K562 (cell line): ENCODE results near the gene APOM. TPM values are rescaled to one million over a fixed set of nuclear protein-coding genes. Genes with fewer than 3 reads are reported as not detected.

Experiments used
- ARHGAP35 ChIP-seq: fragments of 450-650 bp; IDR thresholded peaks from 2 replicates; pipeline ENCODE4 v1.6.1; 2018; ENCODE audit not compliant: partially characterized antibody
- CBX8 ChIP-seq: fragments of 200-600 bp; sonication (generic); IDR thresholded peaks from 2 replicates; pipeline ENCODE4 v1.6.1; 2012; ENCODE audit warnings: borderline replicate concordance, mixed run types, low read depth, mild to moderate bottlenecking, moderate library complexity, mixed read lengths, low read length, control low read depth, inconsistent platforms; ENCODE audit not compliant: poor library complexity, severe bottlenecking; ENCODE audit errors: extremely low read depth
- ETV6 ChIP-seq, 3 experiments: fragments of 150-350 bp in 1 of 3; sonication (generic) in 1 of 3; formaldehyde crosslinking in 1 of 3; IDR thresholded peaks; 2 replicates each; pipeline versions ENCODE4 v1.6.1 to v1.8.0; 2014 to 2022; ENCODE audit warnings: borderline replicate concordance in 2 of 3, low read depth in 2 of 3, antibody characterized with exemption in 1 of 3, low read length in 1 of 3, mild to moderate bottlenecking in 1 of 3, missing genetic modification reagents in 1 of 3
- HDAC1 ChIP-seq, 2 experiments: fragments of 450-650 bp; IDR thresholded peaks; 2 replicates each; pipeline ENCODE4 v1.6.1; 2016 to 2017; ENCODE audit warnings: inconsistent platforms in 1 of 2, mild to moderate bottlenecking in 1 of 2, moderate library complexity in 1 of 2
- HIVEP1 ChIP-seq: fragments of 250-450 bp; sonication (Bioruptor Pico); IDR thresholded peaks from 2 replicates; pipeline ENCODE4 v1.4.0; 2020; ENCODE audit warnings: mild to moderate bottlenecking
- HMG20A ChIP-seq: fragments of 450-650 bp; formaldehyde crosslinking; conservative IDR thresholded peaks from 2 replicates; pipeline ENCODE4 v1.4.0; 2020; ENCODE audit warnings: mild to moderate bottlenecking, mixed read lengths
- NEUROD1 ChIP-seq: fragments of 150-350 bp; IDR thresholded peaks from 2 replicates; pipeline ENCODE4 v1.6.1; 2014; ENCODE audit warnings: borderline replicate concordance, low read length, low read depth; ENCODE audit not compliant: partially characterized antibody
- RNF219 ChIP-seq: fragments of 250-450 bp; sonication (Bioruptor Pico); IDR thresholded peaks from 2 replicates; pipeline ENCODE4 v1.5.0; 2022; ENCODE audit warnings: mild to moderate bottlenecking
- SPI1 ChIP-seq: IDR thresholded peaks from 2 replicates; pipeline ENCODE4 v1.6.1; 2011; ENCODE audit warnings: low read depth, low read length, control low read depth, borderline replicate concordance
- STAT5B ChIP-seq: fragments of 250-450 bp; sonication (Bioruptor Pico); IDR thresholded peaks from 2 replicates; pipeline ENCODE4 v1.8.0; 2021; ENCODE audit warnings: mild to moderate bottlenecking, inconsistent platforms
- THRAP3 ChIP-seq: fragments of 450-650 bp; IDR thresholded peaks from 2 replicates; pipeline ENCODE4 v1.6.1; 2016; ENCODE audit warnings: mild to moderate bottlenecking, inconsistent platforms, borderline replicate concordance
- YY1 ChIP-seq, 3 experiments: IDR thresholded peaks; 2 replicates each; pipeline ENCODE4 v1.6.1; 2011; ENCODE audit warnings: low read length in 2 of 3, mild to moderate bottlenecking in 2 of 3, moderate library complexity in 2 of 3, borderline replicate concordance in 1 of 3, control low read depth in 1 of 3, low read depth in 1 of 3; ENCODE audit not compliant: insufficient read depth in 3 of 3, insufficient replicate concordance in 2 of 3, control insufficient read depth in 1 of 3, insufficient read length in 1 of 3; ENCODE audit errors: extremely low read depth in 1 of 3
- ZBTB40 ChIP-seq, 2 experiments: fragments of 450-650 bp in 1 of 2; sonication (generic) in 1 of 2; formaldehyde crosslinking in 1 of 2; IDR thresholded peaks; 2 replicates each; pipeline versions ENCODE4 v1.7.1 to v1.9.0; 2016 to 2022; ENCODE audit warnings: inconsistent platforms in 1 of 2, mild to moderate bottlenecking in 1 of 2, missing genetic modification reagents in 1 of 2
- ZNF408 ChIP-seq: fragments of 250-450 bp; sonication (Bioruptor Pico); IDR thresholded peaks from 2 replicates; pipeline ENCODE4 v1.4.0; 2020; ENCODE audit warnings: low read depth, mild to moderate bottlenecking, moderate library complexity
- polyA plus RNA-seq, 8 experiments: library from polyadenylated mRNA; depleted of rRNA in 4 of 8; stranded (reverse) in 5 of 8; unstranded in 3 of 8; fragments of >200 nt; fragmentation: Nextera tagmentation in 2 of 8; fragmentation: Illumina TruSeq in 1 of 8; extraction: Ambion mirVana in 2 of 8; extraction: Trizol in 1 of 8; gene quantifications; 2 replicates each; pipeline versions ENCODE4 v1.2.1 to v1.2.3, GENCODE V29; 2011 to 2014; ENCODE audit warnings: inconsistent platforms in 1 of 8, missing spikeins in 1 of 8
- total RNA-seq, 7 experiments: library from RNA; depleted of rRNA in 6 of 7; stranded (reverse); fragments of >200 nt in 6 of 7; fragmentation: Illumina TruSeq in 2 of 7; extraction: Trizol in 2 of 7; gene quantifications; 2 replicates each; pipeline versions ENCODE4 v1.2.1 to v1.2.3, GENCODE V29; 2011 to 2021; ENCODE audit warnings: low replicate concordance in 1 of 7

The APOM gene
- total and polyA plus RNA-seq, 9 of the 15 experiments (the other 6 are each of a cell fraction or from before 2014, with no cell fraction given) = 5.7 to 24.3 (median 10.4) TPM

- peak; percentile 62; the same call in 1 of the 2 replicates for TF ChIP-seq THRAP3
- no peak for TF ChIP-seq ZNF408 (CRISPR knock-in tag)
- peak; percentile 38 for TF ChIP-seq ARHGAP35
- TF ChIP-seq YY1 (IDR thresholded peaks at IDR 0.05; ENCODE audit: borderline replicate concordance in 1 of 3, control insufficient read depth in 1 of 3, extremely low read depth in 1 of 3, insufficient read depth in 3 of 3, insufficient read length in 1 of 3, insufficient replicate concordance in 2 of 3, low read depth in 1 of 3, low read length in 2 of 3) = peak in 1 of 3 experiments; percentile 42
- TF ChIP-seq ZBTB40 (IDR thresholded peaks at IDR 0.05) = peak; percentile 79
- TF ChIP-seq ZBTB40 (CRISPR knock-in tag; IDR thresholded peaks at IDR 0.05) = no peak
- TF ChIP-seq RNF219 (CRISPR knock-in tag) = no peak
- TF ChIP-seq STAT5B (CRISPR knock-in tag) = no peak
- no peak for TF ChIP-seq SPI1
- no peak for TF ChIP-seq HMG20A (CRISPR knock-in tag)
- 0 out of 4 replicates have a peak, but pooled peaks of 1 of the 2 experiments have one; percentile 39 for TF ChIP-seq HDAC1 (IDR thresholded peaks at IDR 0.05)
- peak; percentile 12 for TF ChIP-seq NEUROD1
- TF ChIP-seq HIVEP1 = no peak
- no peak for TF ChIP-seq CBX8
- TF ChIP-seq ETV6 (IDR thresholded peaks at IDR 0.05; ENCODE audit: borderline replicate concordance in 1 of 2, low read depth in 2 of 2, low read length in 1 of 2) = peak in 1 of 2 experiments; percentile 10; a peak in 1 of 4 replicates
- TF ChIP-seq ETV6 (CRISPR knock-in tag; IDR thresholded peaks at IDR 0.05; ENCODE audit: borderline replicate concordance) = 0 out of 2 replicates have a peak, but pooled peaks have one; percentile 19
Observed at GRCh38 chr6:31621320-31621939, 34.3 kb upstream of the APOM start (continued).
